ENCODE data around the gene BCL2L12. TPM values are rescaled to one million over a fixed set of nuclear protein-coding genes. Genes with fewer than 3 reads are reported as not detected.

The BCL2L12 gene
- total RNA-seq, 1 donor, result 5.1 TPM

- no peak overlapping the region for H2AFZ ChIP-seq (ENCODE audit: low read length)
- H3K4me3 ChIP-seq (ENCODE audit: insufficient read depth, low read length), result no peak overlapping the region
- H3K4me2 ChIP-seq (ENCODE audit: insufficient read depth, low read length), result no peak overlapping the region
- TF ChIP-seq CTCF (IDR thresholded peaks at IDR 0.05; ENCODE audit: extremely low read depth, low read depth, low read length), result no peak
- no peak for DNase-seq (ENCODE audit: insufficient read length, low spot score, missing footprints)
- H3K4me1 ChIP-seq (ENCODE audit: insufficient read depth, low read length), result peaks cover 5% of the 10 kb centered on the region
- H3K27me3 ChIP-seq (ENCODE audit: insufficient read depth, low read length), result no peaks in the 10 kb centered on the region
- no peak overlapping the region for H3K27ac ChIP-seq (ENCODE audit: low read depth, low read length)
- H3K9me3 ChIP-seq (ENCODE audit: low read depth, low read length), result no peaks in the 10 kb centered on the region
- H3K79me2 ChIP-seq (ENCODE audit: insufficient read depth, low read length), result peaks cover 18% of the 10 kb centered on the region
- H3K36me3 ChIP-seq (ENCODE audit: insufficient read depth, low read length), result peaks cover 60% of the 10 kb centered on the region
- H4K20me1 ChIP-seq (ENCODE audit: insufficient read depth, low read length), result peaks cover 15% of the 10 kb centered on the region
Observed at GRCh38 chr19:49660338-49660961, 5.3 kb upstream of the BCL2L12 start.

GRCh38 chr19:49662011-49662410 is 3.7 kb upstream of the BCL2L12 start:
- H3K27ac ChIP-seq (ENCODE audit: low read depth, low read length), result no peak overlapping the region
- DNase-seq (ENCODE audit: insufficient read length, low spot score, missing footprints), result no peak
- H3K36me3 ChIP-seq (ENCODE audit: insufficient read depth, low read length), result peaks cover 44% of the 10 kb centered on the region
- peaks cover 27% of the 10 kb centered on the region for H3K79me2 ChIP-seq (ENCODE audit: insufficient read depth, low read length)
- peaks cover 14% of the 10 kb centered on the region for H3K4me1 ChIP-seq (ENCODE audit: insufficient read depth, low read length)
- H3K9me3 ChIP-seq (ENCODE audit: low read depth, low read length), result no peaks in the 10 kb centered on the region
- no peak overlapping the region for H2AFZ ChIP-seq (ENCODE audit: low read length)
- no peak overlapping the region for H3K4me2 ChIP-seq (ENCODE audit: insufficient read depth, low read length)
- no peak overlapping the region for H3K4me3 ChIP-seq (ENCODE audit: insufficient read depth, low read length)
- TF ChIP-seq CTCF (IDR thresholded peaks at IDR 0.05; ENCODE audit: extremely low read depth, low read depth, low read length), result no peak
- H3K27me3 ChIP-seq (ENCODE audit: insufficient read depth, low read length), result no peaks in the 10 kb centered on the region
- H4K20me1 ChIP-seq (ENCODE audit: insufficient read depth, low read length), result peaks cover 13% of the 10 kb centered on the region

- no peak overlapping the region for H3K4me2 ChIP-seq (ENCODE audit: insufficient read depth, low read length)
- peaks cover 13% of the 10 kb centered on the region for H4K20me1 ChIP-seq (ENCODE audit: insufficient read depth, low read length)
- no peak overlapping the region for H3K27ac ChIP-seq (ENCODE audit: low read depth, low read length)
- no peaks in the 10 kb centered on the region for H3K9me3 ChIP-seq (ENCODE audit: low read depth, low read length)
- H3K79me2 ChIP-seq (ENCODE audit: insufficient read depth, low read length), result peaks cover 35% of the 10 kb centered on the region
- no peak overlapping the region for H2AFZ ChIP-seq (ENCODE audit: low read length)
- peaks cover 14% of the 10 kb centered on the region for H3K4me1 ChIP-seq (ENCODE audit: insufficient read depth, low read length)
- H3K36me3 ChIP-seq (ENCODE audit: insufficient read depth, low read length), result peaks cover 38% of the 10 kb centered on the region
- no peak for TF ChIP-seq CTCF (IDR thresholded peaks at IDR 0.05; ENCODE audit: extremely low read depth, low read depth, low read length)
- H3K27me3 ChIP-seq (ENCODE audit: insufficient read depth, low read length), result no peaks in the 10 kb centered on the region
- no peak overlapping the region for H3K4me3 ChIP-seq (ENCODE audit: insufficient read depth, low read length)
- DNase-seq (ENCODE audit: insufficient read length, low spot score, missing footprints), result no peak
Observed at GRCh38 chr19:49663224-49663623, 2.5 kb upstream of the BCL2L12 start.

GRCh38 chr19:49664171-49665035 is 1.3 kb upstream of the BCL2L12 start:
- Histone ChIP-seq H3K4me2 (ENCODE audit: insufficient read depth, low read length) (peak overlapping the region; percentile 90), H3K4me3 (ENCODE audit: insufficient read depth, low read length) (peak overlapping the region; percentile 88), H3K4me1 (ENCODE audit: insufficient read depth, low read length) (peaks cover 14% of the 10 kb centered on the region), H3K36me3 (ENCODE audit: insufficient read depth, low read length) (peaks cover 28% of the 10 kb centered on the region), H3K27ac (ENCODE audit: low read depth, low read length) (peak overlapping the region; percentile 56), H4K20me1 (ENCODE audit: insufficient read depth, low read length) (peaks cover 4% of the 10 kb centered on the region), H2AFZ (ENCODE audit: low read length) (peak overlapping the region; percentile 87), H3K27me3 (ENCODE audit: insufficient read depth, low read length) (no peaks in the 10 kb centered on the region), H3K9me3 (ENCODE audit: low read depth, low read length) (no peaks in the 10 kb centered on the region), H3K79me2 (ENCODE audit: insufficient read depth, low read length) (peaks cover 35% of the 10 kb centered on the region)
- no peak for TF ChIP-seq CTCF (IDR thresholded peaks at IDR 0.05; ENCODE audit: extremely low read depth, low read depth, low read length)
- peak; percentile 99 for DNase-seq (ENCODE audit: insufficient read length, low spot score, missing footprints)
